Right ventricle myocardium inferior (tissue), 1 donor: Measurements from ENCODE around the gene ODAM. TPM values are rescaled to one million over a fixed set of nuclear protein-coding genes. Genes with fewer than 3 reads are reported as not detected.
A peak's percentile ranks its signal among the peaks of the same experiment; 100 is the strongest.
"Not testable (repeated sequence)": the region's sequence is repeated elsewhere in the genome, so short reads cannot be mapped to it uniquely, and the experiment has no call there.

ENCODE experiments used
- ATAC-seq: fragments of 200-7000 bp; cut with Tn5 transposase; one replicate; pipeline ENCODE4 v1.9.1; 2020; ENCODE audit warnings: mild to moderate bottlenecking, moderate library complexity
- DNase-seq: peaks from one replicate; pipeline ENCODE4 v3.0.0; 2021; ENCODE audit errors: missing footprints
- intact Hi-C: fragments of 100-400 bp; cut with DNase I; formaldehyde crosslinking; loops from one replicate; pipeline ENCODE4 v1.11.0; 2022
- long read RNA-seq: library from polyadenylated mRNA; unstranded; transcript quantifications from one replicate; pipeline ENCODE4 v2.0.0, GENCODE V29; 2021
- total RNA-seq: library from RNA; stranded (reverse); fragmentation: NEBNext Ultra II Directional; extraction: Animal tissue kit (Norgen Biotek cat#: 25700); gene quantifications from one replicate; pipeline ENCODE4 v1.2.1, GENCODE V29; 2021
- donor health status: DM: no; HTN: yes; CAD: no; lungs with severe emphysema.

ODAM gene, protein sequence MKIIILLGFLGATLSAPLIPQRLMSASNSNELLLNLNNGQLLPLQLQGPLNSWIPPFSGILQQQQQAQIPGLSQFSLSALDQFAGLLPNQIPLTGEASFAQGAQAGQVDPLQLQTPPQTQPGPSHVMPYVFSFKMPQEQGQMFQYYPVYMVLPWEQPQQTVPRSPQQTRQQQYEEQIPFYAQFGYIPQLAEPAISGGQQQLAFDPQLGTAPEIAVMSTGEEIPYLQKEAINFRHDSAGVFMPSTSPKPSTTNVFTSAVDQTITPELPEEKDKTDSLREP
- not detected for total RNA-seq
- long read RNA-seq: 0 reads

DNA sequence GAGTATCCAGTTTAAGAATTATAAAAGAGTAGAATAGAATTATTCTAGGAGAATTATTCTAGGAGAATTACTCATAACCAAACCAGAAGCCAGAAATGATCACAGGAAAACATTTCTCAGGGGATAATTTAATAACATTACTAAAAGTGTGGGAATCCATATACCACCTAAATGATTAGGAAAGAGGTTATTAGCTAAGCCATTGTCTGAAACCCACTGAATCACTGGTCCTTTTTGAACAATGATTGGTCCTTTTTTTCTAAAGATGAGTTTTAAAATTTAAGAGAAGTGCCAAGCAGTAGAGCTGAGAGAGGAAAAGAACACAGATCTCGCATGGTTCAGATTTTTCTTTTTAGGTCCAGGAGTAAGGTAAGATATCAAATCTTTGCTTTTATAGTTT lies at the start of gene ODAM:
TSS of gene ODAM (plus strand) at position 301 of the 400 bp plus-strand sequence. CDS start 819 bp downstream, outside the sequence.
- intact Hi-C loops: no loop called here

DNA sequence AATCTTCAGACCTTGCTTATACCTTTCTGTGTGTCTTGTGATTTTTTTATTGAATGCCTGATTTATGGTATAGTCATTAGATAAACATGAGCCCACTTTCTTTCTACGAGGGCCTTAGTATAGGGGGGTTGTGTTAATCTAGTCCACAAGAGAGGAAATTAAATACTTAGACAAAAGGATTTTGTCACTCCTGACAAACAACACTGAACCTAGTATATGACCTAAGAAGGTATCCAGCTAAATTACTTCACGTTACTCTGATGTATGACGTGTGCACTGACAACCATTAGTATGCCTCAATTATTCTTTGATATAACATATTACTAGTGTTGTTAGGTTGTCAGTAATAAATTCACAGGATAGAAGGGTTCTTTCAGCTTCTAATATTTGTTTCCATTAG lies 44.3 kb upstream of the ODAM start:
- intact Hi-C loops: no loop called here
- no peak for ATAC-seq
- no peak for DNase-seq

More for the DNA sequence above, at the start of gene ODAM:
- DNase-seq (no peak), ATAC-seq (no peak)

DNA sequence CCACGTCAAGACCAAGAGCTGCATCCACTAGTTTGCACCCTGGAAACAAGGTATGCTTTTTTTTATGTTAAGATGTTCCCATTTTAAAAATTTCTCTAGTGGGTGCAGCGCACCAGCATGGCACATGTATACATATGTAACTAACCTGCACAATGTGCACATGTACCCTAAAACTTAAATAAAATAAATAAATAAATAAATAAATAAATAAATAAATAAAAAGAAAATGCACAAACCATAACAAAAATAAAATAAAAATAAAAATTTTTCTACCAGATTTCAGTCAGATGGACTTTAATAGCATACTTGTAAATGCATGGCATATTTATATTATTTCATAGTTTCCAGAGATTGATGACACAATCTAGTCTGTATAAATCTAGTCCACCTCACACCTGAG lies 43.4 kb upstream of the ODAM start:
- no peak for DNase-seq
- intact Hi-C loops: no loop called here
- no peak for ATAC-seq

DNA sequence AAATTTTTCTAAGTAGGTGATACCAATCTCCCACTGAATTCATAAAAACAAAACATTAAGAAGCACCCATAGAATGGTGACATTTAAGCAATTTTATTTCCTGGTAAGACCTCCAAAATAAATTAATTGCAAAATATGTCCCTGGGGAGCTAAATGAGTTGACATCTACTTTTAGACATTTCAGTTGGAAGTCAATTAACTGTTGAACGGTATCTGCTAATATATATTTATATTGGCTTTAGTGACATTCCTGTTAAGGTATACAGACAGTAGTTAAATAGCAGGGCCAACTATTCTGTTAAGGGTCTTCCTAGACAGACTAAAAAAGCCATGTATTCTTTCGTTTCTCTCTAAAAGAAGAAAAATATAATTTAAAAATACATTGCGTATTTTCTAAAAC lies 41.6 kb upstream of the ODAM start, which contains the start of gene PRR27:
TSS of gene PRR27 (plus strand) at position 301 of the 400 bp plus-strand sequence. CDS start 139 bp downstream, outside the sequence.
- intact Hi-C loops: no loop called here
- ATAC-seq: no peak
- DNase-seq: no peak

DNA sequence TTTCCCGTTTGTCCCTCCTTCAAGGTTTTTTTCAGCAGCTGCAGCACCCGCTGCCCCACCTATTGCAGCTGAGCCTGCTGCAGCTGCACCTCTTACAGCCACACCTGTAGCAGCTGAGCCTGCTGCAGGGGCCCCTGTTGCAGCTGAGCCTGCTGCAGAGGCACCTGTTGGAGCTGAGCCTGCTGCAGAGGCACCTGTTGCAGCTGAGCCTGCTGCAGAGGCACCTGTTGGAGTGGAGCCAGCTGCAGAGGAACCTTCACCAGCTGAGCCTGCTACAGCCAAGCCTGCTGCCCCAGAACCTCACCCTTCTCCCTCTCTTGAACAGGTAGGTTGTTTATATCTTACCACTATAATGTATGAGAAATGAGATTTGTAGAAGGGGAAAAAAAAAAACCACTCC lies 36.9 kb upstream of the ODAM start:
- intact Hi-C loops: no loop called here
- peak; percentile 47 for DNase-seq
- no peak for ATAC-seq

DNA sequence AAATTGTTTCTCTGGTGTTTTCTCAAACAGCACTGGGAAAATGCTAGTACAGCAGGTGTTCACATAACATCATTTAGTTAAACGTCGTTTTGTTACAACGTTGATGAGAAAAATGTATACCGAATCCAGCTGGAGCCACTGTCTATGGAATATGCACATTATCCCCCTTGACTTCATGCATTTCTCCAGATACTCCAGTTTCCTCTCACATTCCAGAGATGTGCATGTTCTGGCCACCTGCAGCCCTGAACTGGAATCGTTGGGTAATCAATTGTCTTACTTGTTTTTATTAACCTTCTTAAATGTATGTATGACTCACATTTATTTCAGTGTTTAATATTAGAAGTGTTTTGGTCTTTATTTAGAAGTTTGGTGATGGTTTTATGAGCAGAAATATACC lies 18.4 kb upstream of the ODAM start:
- ATAC-seq (no peak), DNase-seq (peak; percentile 9)
- intact Hi-C loops: no loop called here

DNA sequence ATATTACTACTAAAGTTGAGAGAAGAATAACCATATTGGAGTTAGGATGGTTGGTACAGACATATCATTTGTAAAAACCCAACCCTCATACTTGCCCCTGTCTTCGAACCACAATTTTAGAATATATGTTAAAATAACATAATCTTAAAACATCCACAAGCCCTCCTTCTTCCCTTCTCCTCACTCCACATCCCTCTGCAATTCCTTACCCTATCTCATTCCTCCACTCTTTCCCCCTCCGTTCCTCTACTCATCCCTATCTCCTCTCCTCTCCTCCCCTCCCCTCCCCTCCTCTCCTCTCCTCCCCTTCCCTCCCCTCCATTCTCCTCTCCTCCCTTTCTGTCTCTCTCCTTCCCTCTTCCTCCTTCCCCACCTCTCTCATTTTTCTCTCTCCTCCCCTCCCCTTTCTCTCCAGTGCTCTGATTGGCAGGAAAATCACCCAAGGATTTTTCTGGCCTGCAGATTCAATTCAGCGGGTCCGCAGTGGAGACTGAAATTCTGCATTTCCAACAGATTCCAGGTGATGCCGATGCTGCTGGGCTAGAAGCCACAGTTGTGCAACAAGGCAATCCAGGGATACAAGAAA lies 17.4 kb upstream of the ODAM start:
- no peak for DNase-seq
- intact Hi-C loops: no loop called here

DNA sequence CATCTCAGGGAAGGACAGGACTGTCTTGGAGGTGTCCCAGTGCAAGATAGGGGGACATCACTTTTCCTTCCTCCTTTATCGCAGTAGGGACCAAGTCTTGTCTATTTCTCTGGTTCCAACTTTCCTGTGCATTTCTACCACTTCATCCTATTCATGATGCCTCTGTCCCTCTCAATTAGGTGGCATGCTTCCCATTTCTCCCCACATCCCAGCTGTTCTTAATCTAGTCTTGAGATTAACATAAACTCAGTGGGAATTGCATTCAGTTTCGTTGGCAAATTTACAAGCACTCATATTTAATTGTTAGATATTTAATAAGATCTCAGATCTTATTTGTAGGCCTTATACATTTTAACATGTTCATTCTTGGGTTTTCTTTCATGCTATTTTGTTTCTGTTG lies 15.7 kb upstream of the ODAM start:
- DNase-seq: no peak
- intact Hi-C loops: no loop called here
- ATAC-seq: no peak

More for the DNA sequence above, 17.4 kb upstream of the ODAM start:
- no peak for ATAC-seq

DNA sequence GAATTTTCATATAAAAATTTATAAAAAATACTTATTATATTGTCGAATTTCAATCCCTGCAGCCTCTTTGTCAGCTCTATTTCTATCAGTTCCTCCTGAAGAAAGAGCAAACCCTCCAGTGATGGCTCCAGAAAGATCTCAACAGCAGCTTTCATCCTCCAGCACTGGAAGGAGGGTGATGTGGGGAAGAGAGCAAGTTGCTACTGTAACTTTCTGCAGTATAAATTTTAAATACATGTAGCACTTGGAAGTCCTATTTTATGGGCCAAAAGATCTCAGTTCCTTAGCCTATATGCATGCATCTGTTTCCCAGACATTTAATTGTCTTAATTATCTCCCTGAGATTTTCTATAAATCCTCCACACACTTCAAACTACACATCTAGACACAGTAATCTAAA lies 13.7 kb upstream of the ODAM start:
- no peak for DNase-seq
- intact Hi-C loops: no loop called here
- no peak for ATAC-seq

DNA sequence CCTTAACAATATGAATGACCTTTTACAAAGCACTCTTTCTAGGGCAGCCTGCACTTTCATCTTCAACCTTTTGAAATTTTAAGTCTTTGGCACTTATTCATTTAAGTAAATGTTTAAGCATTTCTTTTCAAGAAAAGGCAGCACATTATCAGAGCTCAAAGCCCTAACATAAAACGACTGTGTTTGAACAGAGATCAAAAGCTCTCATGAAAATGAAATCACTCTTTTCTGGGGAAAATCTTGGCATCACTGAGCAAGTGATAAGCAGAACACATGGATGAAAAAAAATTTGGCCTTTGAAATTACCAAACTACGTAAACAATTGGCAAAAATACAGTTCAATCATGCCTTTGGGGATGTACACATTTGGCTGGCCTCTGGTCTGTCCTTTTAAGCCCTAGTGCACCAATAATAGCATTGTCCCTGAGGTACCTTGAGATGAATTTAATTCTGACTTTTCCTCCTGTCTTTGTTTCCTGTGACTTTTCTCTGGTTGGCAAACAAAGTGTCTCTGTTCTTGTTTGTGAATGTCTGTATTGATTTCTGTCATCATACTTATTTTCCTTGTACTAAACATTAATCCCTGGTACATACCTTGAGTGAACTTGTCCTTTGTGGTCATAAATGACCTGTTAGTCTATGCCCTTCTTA lies 12.9 kb upstream of the ODAM start:
- DNase-seq (no peak), ATAC-seq (no peak)
- intact Hi-C loops: no loop called here

DNA sequence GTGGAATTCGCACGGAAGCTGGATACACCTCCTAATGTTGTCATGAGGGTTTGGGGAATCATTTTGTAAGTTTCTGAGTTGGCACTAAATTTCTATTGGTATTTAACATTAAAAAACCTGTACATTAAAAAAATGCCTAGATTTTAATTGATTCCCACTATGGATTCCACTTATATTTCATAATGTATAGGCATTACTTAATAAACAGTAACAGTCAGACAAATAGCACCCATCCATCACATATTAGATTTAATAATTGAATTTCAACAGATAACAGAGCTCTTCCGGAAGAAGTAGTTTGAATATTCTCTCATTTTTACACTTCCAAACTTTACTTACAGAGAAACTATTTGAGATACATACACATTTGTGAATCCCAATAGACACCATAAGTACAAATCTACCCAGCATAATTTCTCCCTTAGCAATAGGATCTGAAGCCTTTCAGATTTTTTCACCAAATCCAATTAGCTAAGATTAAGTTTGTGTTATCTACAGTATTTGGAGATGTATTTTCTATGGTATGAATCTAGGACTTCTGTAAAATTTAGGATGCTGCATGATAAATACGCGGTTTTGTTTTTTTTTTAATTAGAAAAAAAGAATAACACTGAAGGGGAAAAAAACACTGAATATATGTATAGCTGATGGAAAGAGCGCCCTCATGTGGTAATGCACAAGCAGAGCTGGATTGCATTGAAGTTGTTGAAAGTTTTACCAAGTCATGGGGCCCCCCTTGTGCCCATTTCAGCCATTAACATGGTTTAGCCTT lies 12.2 kb upstream of the ODAM start:
- no peak for ATAC-seq
- no peak for DNase-seq
- intact Hi-C loops: no loop called here

DNA sequence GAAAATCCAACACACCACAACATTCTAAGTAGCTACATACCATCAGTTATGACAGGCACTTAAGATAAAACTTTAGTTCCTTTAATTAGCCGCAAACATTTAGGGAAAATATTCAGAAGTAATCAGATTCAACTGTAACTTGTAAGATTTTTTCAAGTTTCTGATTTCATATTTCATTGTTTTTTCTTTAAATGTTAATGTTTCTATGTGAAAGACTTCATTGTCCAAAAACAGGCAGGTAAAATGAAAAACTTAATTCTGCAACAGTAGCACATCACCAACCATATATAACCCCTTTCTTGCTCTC lies 11.6 kb upstream of the ODAM start:
- intact Hi-C loops: no loop called here
- no peak for DNase-seq
- ATAC-seq: no peak

DNA sequence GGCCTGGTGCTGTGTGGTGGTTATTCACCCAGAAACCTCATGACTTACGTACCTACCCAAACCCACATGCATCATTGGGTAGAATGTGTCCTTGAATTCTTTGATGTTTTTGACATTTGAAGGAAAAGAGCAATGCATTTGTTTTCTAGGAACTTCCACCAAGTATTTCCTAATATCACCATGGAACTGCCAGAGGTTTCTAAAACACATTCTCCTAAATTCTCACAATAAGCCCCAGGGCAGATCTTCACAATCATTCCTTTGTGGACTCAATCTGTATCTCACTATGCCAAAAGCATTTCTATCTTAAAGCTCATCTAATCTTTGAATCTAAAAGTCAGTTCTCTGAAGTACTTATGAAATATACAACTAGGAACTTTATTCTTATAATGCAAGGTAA lies 8.3 kb upstream of the ODAM start:
- DNase-seq: no peak
- intact Hi-C loops: no loop called here
- no peak for ATAC-seq

DNA sequence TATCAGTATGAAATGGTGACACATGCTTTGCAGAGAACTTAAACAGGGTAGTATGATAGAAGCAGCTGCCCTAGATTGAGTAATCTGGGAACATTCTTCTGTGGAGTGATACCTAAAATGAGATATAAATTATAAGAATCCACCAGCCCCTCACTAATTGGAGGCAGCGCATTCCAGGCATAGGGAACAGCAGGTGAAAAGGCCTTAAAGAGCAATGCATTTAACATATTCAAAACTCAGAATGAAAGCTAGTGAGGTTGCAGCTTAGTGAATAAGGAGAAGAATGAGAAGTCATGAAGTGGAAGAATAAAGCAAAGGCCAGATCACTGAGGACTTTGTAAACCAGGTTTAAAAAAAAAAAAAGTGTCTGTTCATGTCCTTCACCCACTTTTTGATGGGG lies 4.9 kb upstream of the ODAM start:
- DNase-seq: no peak
- intact Hi-C loops: no loop called here
- ATAC-seq: no peak

DNA sequence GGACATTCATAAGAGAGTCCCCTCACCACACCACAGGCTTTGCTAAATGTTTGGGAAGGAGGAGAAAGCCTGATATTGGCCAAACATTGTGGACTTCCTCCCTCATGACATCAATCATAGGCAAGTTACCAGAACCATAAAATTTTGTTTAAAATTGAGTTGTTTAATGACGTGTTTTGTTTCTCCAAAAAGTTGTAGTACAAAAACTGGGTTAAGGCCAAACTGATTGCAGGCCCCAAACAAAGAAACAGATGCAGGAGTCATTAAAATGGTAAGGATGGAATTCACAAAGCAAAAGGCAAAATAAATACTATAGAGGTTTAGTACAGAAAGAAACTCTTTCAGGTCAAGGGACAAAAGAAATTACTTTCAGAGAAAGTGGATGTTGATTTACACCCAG lies 3.9 kb upstream of the ODAM start:
- no peak for ATAC-seq
- DNase-seq: no peak
- intact Hi-C loops: no loop called here

DNA sequence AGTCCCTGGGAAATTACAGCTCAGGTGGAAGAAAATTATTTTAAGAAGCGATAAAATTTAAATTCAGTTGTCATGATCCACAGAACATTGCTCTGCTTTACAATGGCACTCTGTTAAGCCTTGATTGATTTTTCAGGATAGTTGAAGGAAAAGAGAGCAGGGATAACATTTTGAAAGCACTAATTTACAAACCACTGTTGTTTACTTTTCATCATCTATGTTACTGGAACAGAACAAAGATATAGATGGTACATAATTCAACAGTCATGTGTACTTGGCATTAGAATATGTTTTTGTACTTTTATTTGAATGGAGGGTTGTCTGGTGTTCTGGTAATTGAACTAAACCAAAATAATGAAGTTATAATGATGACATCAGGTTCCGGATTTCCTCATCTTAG lies 2.6 kb upstream of the ODAM start:
- intact Hi-C loops: no loop called here
- no peak for DNase-seq
- no peak for ATAC-seq

DNA sequence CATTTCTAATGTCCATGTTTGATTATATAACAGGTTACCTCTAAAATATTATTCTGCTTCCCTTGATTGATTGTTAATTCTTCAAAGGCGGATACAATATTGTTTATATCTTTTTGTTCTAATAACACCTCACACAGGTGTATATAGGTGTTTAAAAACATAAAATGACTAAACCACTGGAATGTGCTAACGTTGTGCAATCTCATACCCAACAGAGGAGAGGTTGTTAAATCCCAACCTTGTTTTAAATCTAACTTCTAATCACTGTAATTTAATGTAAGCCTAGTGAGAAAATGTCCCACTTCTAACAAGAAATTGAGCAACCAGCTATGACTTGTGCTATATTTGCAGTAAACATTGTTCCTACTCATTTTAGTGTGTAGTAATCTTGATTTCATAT lies 1.3 kb downstream of the ODAM start:
- intact Hi-C loops: no loop called here
- ATAC-seq: no peak
- DNase-seq: no peak

DNA sequence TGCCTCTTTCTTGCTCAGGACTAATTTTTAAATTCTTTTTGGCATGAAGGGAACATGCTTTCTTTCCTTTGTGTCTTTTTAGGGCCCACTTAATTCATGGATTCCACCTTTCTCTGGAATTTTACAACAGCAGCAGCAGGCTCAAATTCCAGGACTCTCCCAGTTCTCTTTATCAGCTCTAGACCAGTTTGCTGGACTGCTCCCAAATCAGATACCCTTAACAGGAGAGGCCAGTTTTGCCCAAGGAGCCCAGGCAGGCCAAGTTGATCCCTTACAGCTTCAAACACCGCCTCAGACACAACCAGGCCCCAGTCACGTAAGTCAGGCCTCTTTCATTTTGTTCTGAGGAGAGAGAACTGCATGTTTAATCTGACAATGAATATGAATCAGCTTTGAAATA lies 2.3 kb downstream of the ODAM start:
- DNase-seq: no peak
- ATAC-seq: no peak
- intact Hi-C loops: no loop called here

DNA sequence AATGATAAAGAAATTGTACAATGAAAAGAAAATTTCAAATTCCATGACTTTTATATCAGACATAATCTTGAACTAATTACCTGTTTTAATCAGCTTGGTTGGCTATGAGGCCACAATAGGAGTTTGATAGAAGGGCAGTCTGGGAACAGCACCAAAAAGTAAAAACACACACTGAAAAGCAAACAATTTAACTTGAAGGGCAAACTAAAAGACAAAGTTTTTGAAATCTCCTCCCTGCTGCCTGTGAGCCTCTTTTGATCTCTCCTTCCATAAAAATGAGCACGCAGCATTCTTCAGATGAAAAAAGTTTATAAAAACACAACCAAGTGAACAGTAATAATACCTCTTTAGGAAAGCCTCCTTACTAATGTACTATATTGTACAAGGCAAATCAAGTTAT lies 8.1 kb downstream of the ODAM start:
- ATAC-seq: no peak
- intact Hi-C loops: no loop called here

DNA sequence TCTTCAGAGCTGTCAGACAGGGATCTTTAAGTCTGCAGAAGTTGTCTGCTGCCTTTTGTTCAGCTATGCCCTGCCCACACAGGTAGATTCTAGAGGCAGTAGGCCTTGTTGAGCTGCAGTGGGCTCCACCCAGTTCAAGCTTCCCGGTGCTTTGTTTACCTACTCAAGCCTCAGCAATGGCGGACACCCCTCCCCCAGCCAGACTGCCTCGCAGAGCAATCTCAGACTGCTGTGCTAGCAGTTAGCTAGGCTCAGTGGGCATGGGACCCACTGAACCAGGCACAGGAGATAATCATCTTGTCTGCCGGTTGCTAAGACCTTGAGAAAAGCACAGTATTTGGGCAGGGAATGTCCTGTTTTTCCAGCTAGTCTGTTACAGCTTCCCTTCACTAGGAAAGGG lies 17.2 kb downstream of the ODAM start:
- ATAC-seq, intact Hi-C loops: not testable (repeated sequence)

More for the DNA sequence above, 8.1 kb downstream of the ODAM start:
- DNase-seq: no peak

More for the DNA sequence above, 17.2 kb downstream of the ODAM start:
- DNase-seq: not testable (repeated sequence)
